Measurements from ENCODE around the gene HTRA1.

Gene HTRA1

DNA sequence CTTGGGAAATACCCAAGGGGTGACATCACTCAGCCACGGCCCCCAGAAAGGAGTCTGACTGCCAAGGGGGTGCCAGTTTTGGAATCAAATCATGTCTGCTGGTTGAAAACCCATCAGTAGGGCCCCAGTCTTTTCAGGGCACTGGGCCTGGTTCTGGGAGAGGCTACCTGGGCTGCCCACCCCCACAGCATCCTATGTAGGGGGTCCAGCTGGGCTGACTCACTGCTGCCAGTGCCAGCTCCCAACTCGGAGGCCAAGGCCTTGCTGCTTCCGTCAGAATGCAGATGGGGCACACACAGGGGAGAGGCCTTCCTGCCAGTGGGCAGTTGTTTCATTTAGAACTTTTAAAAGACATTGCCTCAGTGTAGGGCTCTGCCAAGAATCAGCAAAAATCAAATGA, 59.7 kb downstream of the HTRA1 start:
- Histone ChIP-seq H3K4me1 (ENCODE audit: insufficient read depth, low read length, severe bottlenecking) (no peaks in the 10 kb centered on the region), H3K9me3 (ENCODE audit: low read length) (no peaks in the 10 kb centered on the region), H3K9ac (ENCODE audit: low read length) (no peak overlapping the region), H3K27ac (ENCODE audit: low read depth, low read length, poor library complexity, severe bottlenecking) (no peak overlapping the region), H3K36me3 (ENCODE audit: insufficient read depth, low read length) (no peaks in the 10 kb centered on the region), H3K4me2 (ENCODE audit: low read length) (no peak overlapping the region), H3K27me3 (ENCODE audit: insufficient read depth, low read length) (no peaks in the 10 kb centered on the region), H3K79me2 (ENCODE audit: insufficient read depth, low read length) (no peaks in the 10 kb centered on the region), H3F3A (ENCODE audit: insufficient read depth, low read length) (no peaks in the 10 kb centered on the region), H3K4me3 (ENCODE audit: low read depth, low read length, poor library complexity, severe bottlenecking) (no peak overlapping the region), H2AFZ (ENCODE audit: low read length) (no peak overlapping the region), H4K20me1 (ENCODE audit: insufficient read depth, low read length) (no peaks in the 10 kb centered on the region), H3K9me2 (ENCODE audit: low read depth, low read length) (no peaks in the 10 kb centered on the region)
- TF ChIP-seq CTCF (IDR thresholded peaks at IDR 0.05; ENCODE audit: low read length) (no peak), EZH2 (IDR thresholded peaks at IDR 0.05; ENCODE audit: borderline replicate concordance, low read length) (no peak)

- no peaks in the 10 kb centered on the region for H3K4me1 ChIP-seq (ENCODE audit: insufficient read depth, low read length, severe bottlenecking)
- no peak overlapping the region for H3K27ac ChIP-seq (ENCODE audit: low read depth, low read length, poor library complexity, severe bottlenecking)
- H3K9me2 ChIP-seq (ENCODE audit: low read depth, low read length): no peaks in the 10 kb centered on the region
- H3F3A ChIP-seq (ENCODE audit: insufficient read depth, low read length): no peaks in the 10 kb centered on the region
- H2AFZ ChIP-seq (ENCODE audit: low read length): no peak overlapping the region
- no peaks in the 10 kb centered on the region for H4K20me1 ChIP-seq (ENCODE audit: insufficient read depth, low read length)
- no peaks in the 10 kb centered on the region for H3K36me3 ChIP-seq (ENCODE audit: insufficient read depth, low read length)
- H3K9ac ChIP-seq (ENCODE audit: low read length): no peak overlapping the region
- H3K4me2 ChIP-seq (ENCODE audit: low read length): no peak overlapping the region
- H3K9me3 ChIP-seq (ENCODE audit: low read length): no peaks in the 10 kb centered on the region
- no peak for TF ChIP-seq EZH2 (IDR thresholded peaks at IDR 0.05; ENCODE audit: borderline replicate concordance, low read length)
- TF ChIP-seq CTCF (IDR thresholded peaks at IDR 0.05; ENCODE audit: low read length): no peak
- no peaks in the 10 kb centered on the region; the same call in 1 of the 2 replicates for H3K27me3 ChIP-seq (ENCODE audit: insufficient read depth, low read length)
- H3K79me2 ChIP-seq (ENCODE audit: insufficient read depth, low read length): no peaks in the 10 kb centered on the region
- no peak overlapping the region for H3K4me3 ChIP-seq (ENCODE audit: low read depth, low read length, poor library complexity, severe bottlenecking)
Observed at GRCh38 chr10:122524811-122525210, 63.5 kb downstream of the HTRA1 start.

- H4K20me1 ChIP-seq (ENCODE audit: insufficient read depth, low read length): no peaks in the 10 kb centered on the region
- TF ChIP-seq EZH2 (IDR thresholded peaks at IDR 0.05; ENCODE audit: borderline replicate concordance, low read length) (no peak), CTCF (IDR thresholded peaks at IDR 0.05; ENCODE audit: low read length) (no peak; the same call in 1 of the 2 replicates)
- no peaks in the 10 kb centered on the region for H3K36me3 ChIP-seq (ENCODE audit: insufficient read depth, low read length)
- no peaks in the 10 kb centered on the region for H3F3A ChIP-seq (ENCODE audit: insufficient read depth, low read length)
- H3K9me3 ChIP-seq (ENCODE audit: low read length): no peaks in the 10 kb centered on the region
- no peak overlapping the region for H3K27ac ChIP-seq (ENCODE audit: low read depth, low read length, poor library complexity, severe bottlenecking)
- no peaks in the 10 kb centered on the region for H3K9me2 ChIP-seq (ENCODE audit: low read depth, low read length)
- H3K9ac ChIP-seq (ENCODE audit: low read length): no peak overlapping the region
- H3K4me2 ChIP-seq (ENCODE audit: low read length): no peak overlapping the region
- H3K27me3 ChIP-seq (ENCODE audit: insufficient read depth, low read length): no peaks in the 10 kb centered on the region; the same call in 1 of the 2 replicates
- no peaks in the 10 kb centered on the region for H3K4me1 ChIP-seq (ENCODE audit: insufficient read depth, low read length, severe bottlenecking)
- H3K4me3 ChIP-seq (ENCODE audit: low read depth, low read length, poor library complexity, severe bottlenecking): no peak overlapping the region
- H3K79me2 ChIP-seq (ENCODE audit: insufficient read depth, low read length): no peaks in the 10 kb centered on the region
- no peak overlapping the region for H2AFZ ChIP-seq (ENCODE audit: low read length)
Observed at GRCh38 chr10:122525788-122526187, 64.4 kb downstream of the HTRA1 start.
